Measurements from ENCODE around the gene IFNL3.
"Not testable (repeated sequence)": the region's sequence is repeated elsewhere in the genome, so short reads cannot be mapped to it uniquely, and the experiment has no call there.

The IFNL3 gene

DNA sequence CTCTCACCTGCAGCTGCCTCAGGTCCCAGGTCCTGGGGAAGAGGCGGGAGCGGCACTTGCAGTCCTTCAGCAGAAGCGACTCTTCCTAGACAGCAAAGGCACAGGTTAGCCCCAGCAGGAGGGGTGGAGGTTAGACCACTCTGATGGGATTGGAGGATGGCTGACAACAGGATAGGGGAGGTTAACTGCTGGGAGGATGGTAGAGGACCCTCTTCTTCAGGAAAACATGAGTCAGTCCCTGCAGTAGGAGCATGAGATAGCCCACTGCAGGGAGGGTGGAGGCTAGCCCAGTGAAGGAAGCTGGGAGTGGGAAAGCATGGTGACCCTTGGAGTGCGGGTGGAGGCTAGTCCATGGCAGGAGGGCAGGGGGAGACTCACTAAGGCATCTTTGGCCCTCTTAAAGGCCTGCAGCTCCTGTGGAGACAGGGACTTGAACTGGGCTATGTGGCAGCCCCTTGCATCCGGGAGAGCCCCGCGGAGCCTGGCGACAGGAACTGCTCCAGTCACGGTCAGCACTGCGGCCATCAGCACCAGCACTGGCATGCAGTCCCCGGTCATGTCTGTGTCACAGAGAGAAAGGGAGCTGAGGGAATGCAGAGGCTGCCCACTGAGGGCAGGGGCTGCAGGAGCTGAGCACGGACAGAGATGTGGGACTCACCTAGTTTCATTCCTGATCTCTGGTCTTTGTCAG, at the start of gene IFNL3:
IFNL3 (minus strand) TSS at position 597 of the 691 bp plus-strand sequence; CDS start at position 558, 39 bp downstream.
- not testable (repeated sequence) for DNase-seq

DNA sequence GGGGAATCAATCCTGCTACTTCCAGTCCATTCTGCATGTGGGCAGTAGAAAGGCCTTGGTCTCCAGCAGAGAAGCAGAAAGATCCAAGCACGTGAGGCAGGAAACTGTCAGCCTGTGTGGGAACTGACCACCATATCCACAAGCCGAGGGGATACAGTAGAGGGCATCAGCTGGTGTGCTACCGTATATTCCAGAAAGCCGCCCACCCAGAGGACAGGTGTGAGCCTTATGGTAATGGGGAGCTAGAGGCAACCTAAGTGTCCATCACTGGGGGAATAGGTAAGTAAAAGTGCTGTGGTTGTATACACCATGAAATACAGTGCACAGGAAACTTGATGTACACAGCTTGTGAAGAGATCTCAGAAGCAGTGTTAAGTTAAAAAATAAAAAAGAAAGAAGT, 48.6 kb upstream of the IFNL3 start:
- DNase-seq: no peak

DNA sequence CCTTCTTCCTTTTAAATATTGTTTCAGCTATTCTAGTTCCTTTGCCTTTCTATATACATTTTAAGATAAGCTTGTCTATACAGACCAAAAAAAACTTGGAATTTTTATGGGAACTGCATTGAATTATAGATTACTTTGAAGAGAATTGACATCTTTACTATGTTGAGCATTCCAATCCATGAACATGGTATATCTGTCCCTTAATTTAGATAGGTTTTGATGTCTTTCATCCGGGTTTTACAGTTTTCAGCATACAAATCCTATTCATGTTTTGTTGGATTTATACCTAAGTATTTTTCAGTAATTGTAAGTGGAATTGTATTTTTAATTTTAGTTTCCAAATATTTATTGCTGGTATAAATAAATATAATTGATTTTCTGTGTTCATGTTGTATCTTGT, 39.2 kb upstream of the IFNL3 start:
- DNase-seq: no peak

DNA sequence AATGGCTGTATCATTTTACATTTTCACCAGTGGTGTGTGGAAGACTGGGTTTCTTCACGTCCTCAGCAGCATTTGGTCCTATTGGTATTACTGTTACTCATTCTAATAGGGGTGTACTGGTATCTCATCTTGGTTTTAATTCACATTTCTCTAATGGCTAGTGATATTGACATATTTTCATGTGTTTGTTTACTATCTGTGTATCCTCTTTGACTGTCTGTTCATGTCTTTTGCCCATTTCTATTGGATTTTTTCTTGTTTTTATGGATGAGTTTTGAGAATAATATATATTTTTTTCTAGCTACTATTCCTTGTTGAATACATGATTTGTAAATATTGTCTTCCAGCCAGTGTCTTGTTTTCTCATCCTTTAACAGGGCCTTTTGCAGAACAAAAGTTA, 37.2 kb upstream of the IFNL3 start:
- DNase-seq: no peak

DNA sequence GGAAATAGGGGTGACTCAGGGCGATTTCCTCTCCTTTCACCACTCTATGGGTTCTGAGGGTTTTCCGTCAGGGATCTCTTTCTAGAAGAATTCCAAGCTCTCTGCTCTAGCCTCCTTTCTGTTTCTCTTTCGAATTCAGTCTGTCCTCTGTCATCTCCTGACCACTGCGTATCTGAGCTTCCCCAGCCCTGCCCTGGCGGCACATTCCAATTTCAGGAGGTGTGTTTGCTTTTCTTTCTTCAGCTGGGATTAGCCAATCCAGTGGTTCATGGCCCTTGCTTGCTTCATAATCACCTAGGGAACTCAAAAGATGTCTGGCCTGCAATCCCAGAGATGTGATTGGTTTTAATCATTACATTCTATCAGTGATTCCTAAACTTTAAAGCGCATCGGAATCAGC, 32.8 kb upstream of the IFNL3 start:
- no peak for DNase-seq

DNA sequence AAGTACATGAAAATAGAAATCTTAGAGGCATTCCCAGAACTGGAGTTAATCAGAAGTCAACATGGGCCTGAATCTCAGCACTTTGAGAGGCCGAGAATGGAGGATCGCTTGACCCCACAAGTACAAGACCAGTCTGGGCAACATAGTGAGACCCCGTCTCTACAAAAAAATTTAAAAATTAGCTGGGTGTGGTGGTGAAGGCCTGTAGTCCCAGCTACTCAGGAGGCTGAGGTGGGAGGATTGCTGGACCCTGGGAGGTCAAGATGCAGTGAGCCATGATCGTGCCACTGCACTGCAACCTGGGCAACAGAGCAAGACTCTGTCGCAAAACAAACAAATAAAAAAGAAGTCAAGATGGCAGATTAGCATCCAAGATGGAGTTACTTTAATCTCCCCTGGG, 31.9 kb upstream of the IFNL3 start:
- no peak for DNase-seq

DNA sequence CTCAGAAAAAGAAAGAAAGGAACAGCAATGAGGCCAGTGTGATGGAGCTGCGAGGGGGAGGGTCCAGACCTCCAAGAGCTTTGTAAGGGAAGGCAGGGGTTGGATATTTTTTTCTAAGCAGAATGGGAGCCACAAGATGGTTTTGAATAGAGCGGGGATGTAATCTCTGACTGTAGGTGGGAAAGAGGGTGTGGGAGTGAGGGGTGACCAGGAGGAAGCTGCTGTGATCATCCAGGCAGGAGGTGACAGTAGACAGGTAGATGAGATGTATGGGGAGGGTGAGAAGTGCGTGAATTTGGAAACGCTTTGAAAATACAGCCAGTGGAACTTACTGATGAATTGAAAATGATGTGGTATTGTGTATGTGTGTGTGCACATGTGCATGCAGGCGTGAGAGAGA, 30.8 kb upstream of the IFNL3 start:
- no peak for DNase-seq

DNA sequence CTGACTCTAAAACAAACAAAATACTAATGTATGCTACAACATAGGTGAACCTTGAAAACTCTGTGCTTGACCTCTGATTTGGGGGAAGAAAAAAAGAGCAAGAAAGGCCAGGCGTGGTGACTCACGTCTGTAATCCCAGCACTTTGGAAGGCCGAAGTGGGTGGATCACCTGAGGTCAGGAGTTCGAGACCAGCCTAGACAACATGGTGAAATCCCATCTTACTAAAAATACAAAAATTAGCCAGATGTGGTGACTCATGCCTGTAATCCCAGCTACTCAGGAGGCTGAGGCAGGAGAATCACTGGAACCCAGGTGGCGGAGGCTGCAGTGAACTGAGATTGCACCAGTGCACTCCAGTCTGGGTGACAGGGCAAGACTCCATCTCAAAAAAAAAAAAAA, 29.1 kb upstream of the IFNL3 start:
- not testable (repeated sequence) for DNase-seq

DNA sequence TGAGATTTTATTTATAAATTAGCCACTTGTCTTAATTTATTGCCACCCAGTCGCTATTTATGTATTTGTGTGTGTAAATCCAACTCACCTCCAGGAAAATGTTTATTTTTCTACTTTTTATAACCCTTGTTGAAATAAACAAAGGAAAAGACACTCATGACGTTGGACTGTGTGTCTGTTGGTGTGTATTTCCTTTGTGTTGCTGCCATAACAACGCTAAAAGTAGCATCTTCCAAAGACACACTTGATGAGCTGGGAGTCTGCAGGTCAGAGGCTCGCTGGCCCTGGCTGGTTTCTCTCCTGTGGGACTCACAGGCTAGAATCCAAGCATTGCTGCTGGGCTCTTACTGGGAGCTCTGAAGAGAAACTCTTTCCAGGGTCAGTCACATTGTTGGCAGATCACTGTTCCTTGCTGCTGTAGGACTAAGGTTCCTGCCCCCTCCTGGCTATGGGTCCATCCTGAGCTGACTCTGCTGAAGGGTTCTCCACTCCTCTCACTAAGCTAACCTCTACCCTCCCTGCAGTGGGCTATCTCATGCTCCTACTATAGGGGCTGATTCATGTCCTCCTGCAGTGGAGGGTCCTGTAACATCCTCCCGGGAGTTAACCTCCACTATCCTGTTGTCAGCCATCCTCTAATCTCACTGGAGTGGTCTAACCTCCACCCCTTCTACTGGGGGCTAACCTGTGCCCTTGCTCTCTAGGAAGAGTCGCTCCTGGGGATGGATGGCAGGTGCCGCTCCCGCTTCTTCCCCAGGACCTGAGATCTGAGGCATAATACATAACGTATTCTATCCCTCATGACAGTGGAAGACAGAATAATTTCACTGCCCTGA, 25.4 kb upstream of the IFNL3 start:
- no peak for DNase-seq

DNA sequence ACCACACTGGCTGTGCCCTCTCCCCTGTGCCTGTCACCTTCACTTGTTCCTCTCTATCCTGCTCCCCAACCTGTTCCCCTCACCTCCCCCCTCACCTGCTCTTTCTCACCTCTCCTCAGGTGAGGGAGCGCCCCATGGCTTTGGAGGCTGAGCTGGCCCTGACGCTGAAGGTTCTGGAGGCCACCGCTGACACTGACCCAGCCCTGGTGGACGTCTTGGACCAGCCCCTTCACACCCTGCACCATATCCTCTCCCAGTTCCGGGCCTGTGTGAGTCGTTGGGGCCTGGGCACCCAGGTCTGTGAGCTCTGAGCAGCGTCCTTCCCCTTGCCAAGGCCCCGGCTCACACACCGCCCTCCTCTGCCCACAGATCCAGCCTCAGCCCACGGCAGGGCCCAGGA, 24.6 kb upstream of the IFNL3 start:
- DNase-seq: not testable (repeated sequence)

DNA sequence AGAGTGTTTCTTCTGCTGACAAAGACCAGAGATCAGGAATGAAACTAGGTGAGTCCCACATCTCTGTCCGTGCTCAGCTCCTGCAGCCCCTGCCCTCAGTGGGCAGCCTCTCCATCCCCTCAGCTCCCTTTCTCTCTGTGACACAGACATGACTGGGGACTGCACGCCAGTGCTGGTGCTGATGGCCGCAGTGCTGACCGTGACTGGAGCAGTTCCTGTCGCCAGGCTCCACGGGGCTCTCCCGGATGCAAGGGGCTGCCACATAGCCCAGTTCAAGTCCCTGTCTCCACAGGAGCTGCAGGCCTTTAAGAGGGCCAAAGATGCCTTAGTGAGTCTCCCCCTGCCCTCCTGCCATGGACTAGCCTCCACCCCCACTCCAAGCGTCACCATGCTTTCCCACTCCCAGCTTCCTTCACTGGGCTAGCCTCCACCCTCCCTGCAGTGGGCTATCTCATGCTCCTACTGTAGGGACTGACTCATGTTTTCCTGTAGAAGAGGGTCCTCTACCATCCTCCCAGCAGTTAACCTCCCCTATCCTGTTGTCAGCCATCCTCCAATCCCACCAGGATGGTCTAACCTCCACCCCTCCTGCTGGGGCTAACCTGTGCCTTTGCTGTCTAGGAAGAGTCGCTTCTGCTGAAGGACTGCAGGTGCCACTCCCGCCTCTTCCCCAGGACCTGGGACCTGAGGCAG, 23.9 kb upstream of the IFNL3 start:
- not testable (repeated sequence) for DNase-seq

DNA sequence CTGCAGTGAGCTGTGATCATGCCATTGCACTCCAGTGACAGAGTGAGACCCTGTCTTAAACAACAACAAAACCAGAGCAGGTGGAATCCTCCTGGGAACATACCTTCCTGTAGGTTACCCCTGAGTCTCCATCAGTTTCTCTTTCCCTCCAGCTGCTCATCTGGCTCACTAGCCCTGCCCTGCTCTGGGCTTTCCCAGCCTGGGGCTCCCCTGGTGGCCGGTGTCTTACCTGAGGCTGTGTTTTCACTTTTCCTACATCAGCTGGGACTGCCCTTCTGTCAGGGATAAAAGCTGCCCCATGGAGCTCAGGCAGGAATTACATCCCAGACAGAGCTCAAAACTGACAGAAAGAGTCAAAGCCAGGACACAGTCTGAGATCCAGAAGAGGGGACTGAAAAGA, 23.3 kb upstream of the IFNL3 start, which contains the start of gene IFNL2:
IFNL2 (plus strand) TSS at position 312 of the 400 bp plus-strand sequence. CDS start 173 bp downstream, outside the sequence.
- not testable (repeated sequence) for DNase-seq

DNA sequence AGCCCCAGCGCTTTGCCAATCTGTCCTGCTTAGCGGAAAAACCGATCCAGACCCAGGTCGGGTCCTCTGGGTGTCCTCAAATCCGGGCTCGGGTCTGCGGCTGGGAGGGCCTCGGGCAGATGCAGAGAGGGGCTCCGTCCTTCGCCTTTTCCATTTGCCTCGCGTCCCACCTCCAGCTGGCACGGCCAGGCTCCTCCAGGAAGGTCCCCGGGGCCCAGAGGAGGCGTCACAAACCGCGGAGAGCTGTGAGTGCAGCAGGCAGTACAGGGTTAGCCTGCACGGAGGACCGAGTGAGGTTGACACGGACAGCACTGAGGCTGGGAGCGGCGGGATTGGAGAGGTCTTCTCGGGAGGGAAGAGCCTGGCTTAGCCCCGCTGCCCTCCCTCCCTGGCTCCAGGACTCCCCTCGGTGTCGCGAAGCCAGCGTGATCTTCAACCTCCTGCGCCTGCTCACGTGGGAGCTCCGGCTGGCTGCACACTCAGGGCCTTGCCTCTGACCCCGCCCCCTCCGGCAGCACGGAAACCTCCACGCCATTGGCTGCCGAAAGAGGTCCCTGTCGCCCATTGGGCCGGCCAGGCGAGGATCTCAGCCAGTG, 20.6 kb upstream of the IFNL3 start:
- DNase-seq: no peak

DNA sequence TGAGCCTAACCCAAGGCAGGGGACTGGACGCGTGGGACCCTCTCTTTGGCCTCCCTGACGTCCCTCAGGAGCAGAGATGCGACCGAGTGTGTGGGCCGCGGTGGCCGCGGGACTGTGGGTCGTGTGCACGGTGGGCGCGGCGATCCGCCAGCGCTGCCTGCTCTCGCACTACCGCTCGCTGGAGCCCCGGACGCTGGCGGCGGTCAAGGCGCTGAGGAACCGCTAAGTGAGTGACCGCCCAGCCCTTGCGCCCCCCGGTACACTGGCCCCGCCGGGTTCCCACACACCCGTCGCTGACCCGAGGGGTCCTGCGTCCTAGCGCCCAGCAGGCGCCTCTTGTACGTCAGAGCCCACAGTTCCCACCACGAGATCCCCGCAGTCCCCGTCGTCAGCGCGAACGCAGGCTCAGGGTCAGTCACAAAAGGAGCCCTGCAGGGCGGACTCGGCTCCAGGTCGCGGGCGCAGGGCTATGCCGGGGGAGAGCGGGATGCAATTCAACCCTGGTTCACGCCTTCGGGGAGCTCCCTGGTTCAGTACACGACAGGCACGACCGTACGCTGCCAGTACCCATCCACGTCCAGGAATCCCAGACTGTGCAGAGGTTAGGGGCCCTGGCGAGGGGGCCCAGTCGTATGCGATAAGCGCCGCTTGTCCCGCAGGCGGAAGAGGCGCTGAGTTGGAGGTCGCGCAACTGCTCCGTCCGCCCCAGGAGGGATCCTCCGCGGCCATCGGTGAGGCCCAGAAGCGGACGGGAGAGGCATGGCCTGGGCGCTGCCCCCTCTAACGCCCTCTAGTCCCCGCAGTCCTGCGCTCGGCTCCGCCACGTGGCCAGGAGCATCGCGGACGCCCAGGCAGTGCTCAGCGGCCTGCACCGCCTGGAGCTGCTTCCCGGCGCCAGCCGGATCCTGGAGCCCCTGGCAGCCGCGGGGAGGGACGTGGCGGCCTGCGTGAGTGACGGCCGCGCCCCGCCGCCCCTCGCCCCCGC, 19.8 kb upstream of the IFNL3 start:
- DNase-seq: no peak

DNA sequence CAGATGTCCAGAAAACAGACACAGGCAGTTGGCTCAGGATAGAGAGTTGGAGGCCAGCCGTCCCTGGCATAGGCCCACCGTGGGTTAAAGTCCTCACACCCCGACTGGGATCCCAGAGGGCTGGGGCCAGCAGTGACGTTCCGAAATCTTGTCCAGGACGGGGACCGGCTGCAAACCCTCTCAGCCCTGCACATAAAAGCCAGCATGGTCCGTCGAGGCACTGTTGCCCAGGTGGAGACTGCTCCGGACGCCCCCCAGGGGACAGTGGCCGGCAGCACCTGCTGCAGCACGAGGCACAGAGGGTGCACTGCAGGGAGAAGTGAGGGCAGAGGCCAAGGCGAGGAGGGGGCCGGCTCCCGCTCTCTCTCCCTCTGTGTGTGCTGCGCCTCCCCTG, 19.1 kb upstream of the IFNL3 start:
- DNase-seq: no peak

DNA sequence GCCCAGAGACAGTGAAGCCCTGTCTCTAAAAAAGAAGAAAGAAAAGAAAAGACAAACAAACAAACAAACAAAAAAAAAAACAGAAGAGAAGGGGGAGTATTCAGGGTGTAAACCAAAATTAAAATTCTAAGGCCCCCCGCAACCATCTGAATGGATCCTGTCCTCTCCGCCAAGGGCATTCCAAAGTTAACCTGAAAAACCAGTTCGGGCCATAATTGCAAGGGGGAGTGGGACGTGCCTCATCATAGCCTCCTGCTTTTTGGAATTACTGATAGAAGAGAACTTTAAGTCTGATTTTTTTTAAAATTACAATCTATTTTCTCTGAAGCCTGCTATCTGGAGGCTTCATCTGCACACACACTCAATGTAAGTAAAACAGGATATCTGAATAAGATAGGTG, 17.7 kb upstream of the IFNL3 start:
- no peak for DNase-seq

DNA sequence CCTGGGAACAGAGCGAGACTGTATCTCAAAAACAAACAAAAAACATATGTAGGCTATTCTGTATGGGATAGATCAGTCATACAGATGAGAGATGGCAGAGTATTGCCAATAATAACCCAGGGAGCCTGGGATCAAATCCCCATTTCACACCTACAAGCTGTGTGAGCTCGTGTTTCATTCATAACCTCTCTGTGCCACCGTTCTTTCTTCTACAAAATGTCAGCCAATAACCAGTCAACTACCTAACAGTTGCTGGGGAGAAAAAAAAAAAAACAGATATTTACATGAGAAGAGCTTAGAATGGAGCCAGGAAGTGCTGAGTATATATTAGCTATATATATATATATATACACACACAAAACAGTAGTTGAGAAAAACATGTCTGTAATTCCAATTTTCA, 16.9 kb upstream of the IFNL3 start:
- no peak for DNase-seq

DNA sequence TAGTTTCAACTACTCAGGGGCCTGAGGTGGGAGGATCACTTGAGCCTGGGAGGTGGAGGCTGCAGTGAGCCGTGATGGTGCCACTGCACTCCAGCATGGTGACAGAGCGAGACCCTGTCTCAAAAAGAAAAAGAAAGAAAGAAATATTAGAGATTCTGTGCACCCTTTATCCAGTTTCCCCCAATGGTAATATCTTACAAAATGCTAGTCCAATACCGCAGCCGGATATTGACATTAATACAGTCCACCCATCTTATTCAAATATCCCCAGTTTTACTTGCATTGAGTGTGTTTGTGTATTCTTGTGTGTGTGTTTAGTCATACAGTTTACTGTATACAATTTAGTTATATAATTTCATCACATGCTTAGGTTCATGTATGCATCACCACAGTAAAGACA, 12.4 kb upstream of the IFNL3 start:
- no peak for DNase-seq

DNA sequence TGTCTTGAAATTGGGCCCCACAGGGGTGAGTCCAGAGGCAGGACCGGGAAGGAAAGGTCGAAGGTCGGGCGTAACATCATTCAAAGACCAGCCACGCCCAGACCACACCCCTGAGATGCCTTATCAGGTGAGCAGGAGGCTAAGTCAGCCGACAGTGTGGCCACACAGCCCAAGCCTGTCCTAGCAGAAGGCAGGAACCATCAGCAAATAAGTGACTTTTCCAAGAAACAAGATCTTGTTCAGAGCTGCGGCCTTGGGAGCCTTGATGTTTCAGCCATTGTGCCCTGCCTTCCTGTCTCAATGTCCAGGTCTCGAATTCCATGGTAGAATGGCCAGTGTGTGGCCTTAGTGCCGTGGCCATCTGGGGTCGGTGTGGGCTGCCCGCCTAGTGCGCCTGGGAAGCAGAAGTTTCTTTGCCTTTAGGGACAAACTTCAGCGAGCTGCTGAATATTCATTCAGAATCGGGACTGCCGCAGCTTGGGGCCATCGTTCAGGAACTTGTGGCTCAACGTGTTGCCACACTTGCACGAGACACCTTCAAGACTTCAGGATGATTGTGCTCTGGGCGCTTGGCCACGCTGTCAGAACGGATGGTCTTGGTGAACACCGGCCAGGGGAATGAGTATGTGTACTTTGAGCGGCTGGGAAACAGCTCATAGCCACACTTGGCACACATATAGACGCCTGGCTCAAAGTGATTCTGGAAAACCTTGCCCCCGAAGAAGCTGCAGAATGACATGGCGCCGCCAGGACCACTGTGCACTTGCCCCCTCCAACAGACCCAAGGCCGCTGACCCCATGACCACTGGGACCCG, 9.9 kb upstream of the IFNL3 start:
- DNase-seq: no peak

DNA sequence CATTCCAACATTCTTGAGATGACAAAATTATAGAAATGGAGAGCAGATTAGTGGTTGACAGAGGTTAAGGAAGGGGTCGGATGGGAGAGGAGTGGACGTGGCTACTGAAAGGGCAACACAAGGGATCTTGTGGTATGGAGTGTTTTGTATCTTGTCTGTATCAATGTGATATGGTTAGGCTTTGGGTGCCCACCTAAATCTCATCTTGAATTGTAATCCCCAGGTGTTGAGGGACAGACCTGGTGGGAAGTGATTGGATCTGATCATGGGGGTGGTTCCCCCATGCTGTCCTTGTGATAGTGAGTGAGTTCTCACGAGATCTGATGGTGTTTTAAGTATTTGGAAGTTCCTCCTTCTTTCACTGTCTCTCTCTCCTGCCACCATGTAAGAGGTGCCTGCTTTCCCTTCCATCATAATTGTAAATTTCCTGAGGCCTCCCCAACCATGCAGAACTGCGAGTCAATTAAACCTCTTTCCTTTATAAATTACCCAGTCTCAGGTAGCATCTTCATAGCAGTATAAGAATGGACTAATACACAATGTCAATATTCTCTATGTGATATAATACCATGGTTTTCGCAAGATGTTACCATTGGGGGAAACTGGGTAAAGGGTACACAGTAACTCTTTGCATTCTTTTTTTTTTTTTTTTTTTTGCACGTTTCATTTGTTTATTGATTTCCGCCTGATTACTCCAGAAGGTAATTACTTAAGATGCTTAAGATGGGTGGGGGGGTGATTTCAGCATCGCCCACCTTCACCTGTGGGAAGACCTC, 8.8 kb upstream of the IFNL3 start:
- DNase-seq: no peak
